NCI-H2227 (cell line): ENCODE results near the gene PRRT3.
A peak's percentile ranks its signal among the peaks of the same experiment; 100 is the strongest.

Experiments
- DNase-seq: peaks from one replicate; lab custom pipeline; 2025; ENCODE audit not compliant: unreplicated experiment; lab: John Stamatoyannopoulos, UW

Gene PRRT3

GRCh38 chr3:9951962-9952805 lies at the start of gene PRRT3:
Gene PRRT3 (minus strand): TSS chr3:9952408. CDS start chr3:9950115, 2,293 bp downstream.
- DNase-seq, result peak; percentile 60

GRCh38 chr3:10000686-10001085 lies 48.5 kb upstream of the PRRT3 start:
- no peak for DNase-seq

GRCh38 chr3:9994086-9994844 lies 42.1 kb upstream of the PRRT3 start:
- no peak for DNase-seq

- no peak for DNase-seq
Observed at GRCh38 chr3:9986230-9986725, 34.1 kb upstream of the PRRT3 start.

GRCh38 chr3:9980251-9980650 lies 28.0 kb upstream of the PRRT3 start:
- no peak for DNase-seq

- DNase-seq, result no peak
Observed at GRCh38 chr3:9978710-9979305, 26.6 kb upstream of the PRRT3 start.

GRCh38 chr3:9976721-9977709 lies 24.8 kb upstream of the PRRT3 start:
- no peak for DNase-seq

GRCh38 chr3:9970020-9970652 lies 17.9 kb upstream of the PRRT3 start:
- no peak for DNase-seq

GRCh38 chr3:9969632-9970019 lies 17.4 kb upstream of the PRRT3 start:
- no peak for DNase-seq

GRCh38 chr3:9966841-9967240 lies 14.6 kb upstream of the PRRT3 start:
- no peak for DNase-seq

- DNase-seq, result no peak
Observed at GRCh38 chr3:9965200-9965875, 13.1 kb upstream of the PRRT3 start.

GRCh38 chr3:9957214-9957613 lies 5.0 kb upstream of the PRRT3 start:
- no peak for DNase-seq

- no peak for DNase-seq
Observed at GRCh38 chr3:9955611-9956352, 3.6 kb upstream of the PRRT3 start.

- DNase-seq, result no peak
Observed at GRCh38 chr3:9955067-9955502, 2.9 kb upstream of the PRRT3 start.

- no peak for DNase-seq
Observed at GRCh38 chr3:9951598-9951961, 628 bp downstream of the PRRT3 start.

- no peak for DNase-seq
Observed at GRCh38 chr3:9951126-9951525, 1.1 kb downstream of the PRRT3 start.

- DNase-seq, result no peak
Observed at GRCh38 chr3:9949626-9950025, 2.6 kb downstream of the PRRT3 start.

GRCh38 chr3:9949115-9949514 lies 3.1 kb downstream of the PRRT3 start:
- DNase-seq, result no peak

- no peak for DNase-seq
Observed at GRCh38 chr3:9948586-9948985, 3.6 kb downstream of the PRRT3 start.
